Islet of Langerhans (tissue), 1 donor: ENCODE results near the gene TMEM116.

Experiments used
- FAIRE-seq: peaks from one replicate; lab custom pipeline; 2011; peaks lifted over from hg19 to GRCh38; lab: Jason Lieb, UNC

The TMEM116 gene

DNA sequence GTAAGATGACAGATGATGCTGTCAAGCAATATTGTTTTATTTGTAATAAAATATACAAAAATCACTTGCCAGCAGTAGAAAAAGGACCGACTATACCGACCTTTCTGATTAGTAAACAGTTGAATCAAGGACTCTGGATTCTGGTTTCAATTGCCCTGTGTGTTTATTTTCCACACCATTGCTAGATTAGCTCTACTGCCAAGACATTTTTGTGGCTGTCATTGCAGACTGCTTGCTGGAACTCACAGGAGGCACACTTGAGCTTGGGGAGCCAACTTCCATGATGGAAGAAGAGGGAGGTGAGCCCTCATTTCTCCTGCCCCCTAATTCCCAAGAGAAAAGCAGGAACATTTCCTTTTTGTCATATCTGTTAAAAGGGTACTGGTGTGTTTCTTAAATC lies 119.7 kb downstream of the TMEM116 start:
- no peak for FAIRE-seq

DNA sequence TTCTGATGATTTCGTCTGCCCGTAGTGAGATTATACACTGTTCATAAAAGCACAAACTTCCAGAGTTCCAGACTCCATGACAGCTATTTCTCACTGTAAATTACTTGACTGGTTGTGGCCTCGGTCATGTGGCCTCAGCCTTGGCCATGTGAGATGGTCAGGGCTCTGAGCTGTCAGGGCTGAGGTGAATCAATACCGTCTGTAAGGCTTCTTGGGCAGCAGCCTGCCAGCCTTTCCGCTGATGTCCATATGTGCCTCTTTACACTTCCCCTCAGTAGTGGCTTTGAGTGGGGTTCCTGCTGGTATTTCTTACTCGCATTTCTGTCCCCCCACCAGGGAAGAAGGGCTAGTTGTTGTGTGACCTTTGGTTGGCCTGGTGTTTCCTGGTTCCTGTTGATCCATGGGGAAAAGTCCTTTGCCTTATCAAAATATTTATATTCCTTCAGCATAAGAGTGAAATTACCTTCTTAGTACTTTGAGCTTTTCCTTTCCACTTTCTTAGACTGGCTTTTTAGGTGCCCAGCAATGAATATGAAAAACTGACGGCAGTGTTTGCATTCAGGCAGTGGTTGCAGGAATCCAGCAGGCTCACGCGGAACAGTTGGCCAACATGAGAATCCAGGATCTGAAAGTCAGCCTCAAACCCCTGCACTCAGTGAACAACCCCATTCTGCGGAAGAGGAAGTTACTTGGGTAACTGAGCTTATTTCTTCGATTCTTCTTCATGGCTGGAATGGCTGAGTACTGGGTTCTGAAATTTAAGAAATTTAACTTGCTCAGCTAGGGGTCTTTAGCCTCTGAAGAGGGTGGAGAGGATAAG lies 124.8 kb downstream of the TMEM116 start:
- FAIRE-seq: no peak

DNA sequence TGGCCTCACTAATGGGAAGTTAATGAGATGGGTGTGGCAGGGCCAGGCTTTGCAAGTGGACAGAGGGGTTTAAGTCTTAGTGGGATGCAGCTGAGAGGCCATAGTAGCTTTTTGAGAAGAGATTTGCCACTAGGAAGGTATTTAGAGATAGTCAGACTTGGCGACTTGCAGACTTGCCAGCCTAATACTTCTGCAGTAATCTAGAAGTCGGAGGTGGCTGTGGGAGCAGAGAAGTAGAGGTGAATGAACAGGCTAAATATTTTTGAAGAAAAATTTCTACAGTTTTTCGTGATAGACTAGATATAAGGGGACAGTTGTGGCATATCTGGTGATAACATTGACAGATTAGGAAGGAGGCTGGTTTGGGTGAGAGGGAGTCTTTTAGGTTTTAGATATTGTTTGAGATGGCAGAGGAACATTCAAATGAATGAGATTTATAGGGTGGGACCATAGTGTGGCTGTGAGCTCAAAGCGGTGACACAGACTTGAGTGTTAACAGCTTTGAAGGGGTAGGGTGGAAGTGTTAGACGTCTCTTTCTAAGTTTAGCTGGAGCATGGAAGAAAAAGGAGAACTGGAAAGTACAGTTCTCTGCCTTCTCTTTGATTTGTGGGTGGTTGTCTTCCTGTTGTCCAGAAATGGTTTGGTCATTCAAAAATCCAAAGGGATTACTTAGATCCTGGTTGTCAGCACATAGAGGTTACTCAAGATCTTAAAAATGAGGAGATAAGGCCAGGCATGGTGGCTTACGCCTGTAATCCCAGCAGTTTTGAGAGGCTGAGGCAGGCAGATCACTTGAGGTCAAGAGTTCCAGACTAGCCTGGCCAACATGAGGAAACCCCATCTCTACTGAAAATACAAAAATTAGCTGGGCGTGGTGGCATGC lies 126.1 kb downstream of the TMEM116 start:
- FAIRE-seq: no peak

DNA sequence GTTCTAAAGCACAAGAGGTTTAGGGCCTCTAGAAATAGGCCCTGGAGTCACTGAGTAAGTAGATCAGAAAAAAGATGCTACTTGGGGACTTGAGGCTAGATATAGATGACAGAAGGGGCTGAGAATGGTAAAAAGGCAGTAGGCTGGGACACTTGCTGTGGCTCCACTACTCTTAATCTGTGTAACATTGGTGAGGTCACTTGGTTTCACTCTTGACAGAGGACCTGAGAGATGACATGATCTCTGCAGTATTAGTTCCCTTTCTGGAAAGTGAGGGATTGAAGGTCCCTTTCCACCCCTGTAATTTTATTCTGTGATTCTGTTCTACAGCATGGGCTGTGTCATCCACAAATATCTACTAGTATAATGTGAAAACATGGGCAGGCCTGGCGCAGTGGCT lies 131.2 kb downstream of the TMEM116 start:
- no peak for FAIRE-seq
